Urinary bladder (tissue), 4 donors: ENCODE measurements around the gene TBCD. TPM values are rescaled to one million over a fixed set of nuclear protein-coding genes. Genes with fewer than 3 reads are reported as not detected.
"Not testable (repeated sequence)": the region's sequence is repeated elsewhere in the genome, so short reads cannot be mapped to it uniquely, and the experiment has no call there.

ENCODE experiments used
- DNase-seq: peaks from one replicate; pipeline ENCODE4 v3.0.0-alpha.2; 2015; ENCODE audit errors: extremely low spot score
- H3K27ac ChIP-seq: one replicate; pipeline ENCODE4 v1.5.1; 2013; ENCODE audit warnings: low read depth, mild to moderate bottlenecking, moderate library complexity
- H3K36me3 ChIP-seq: one replicate; pipeline ENCODE4 v1.6.1; 2013; ENCODE audit warnings: mild to moderate bottlenecking, moderate library complexity; ENCODE audit not compliant: insufficient read depth
- H3K4me1 ChIP-seq: one replicate; pipeline ENCODE4 v1.6.1; 2013; ENCODE audit warnings: mild to moderate bottlenecking, moderate library complexity; ENCODE audit not compliant: insufficient read depth
- H3K4me3 ChIP-seq: one replicate; pipeline ENCODE4 v1.5.1; 2013; ENCODE audit warnings: low read depth, low read length
- WGBS: extraction: QIAGEN DNeasy Blood & Tissue Kit; methylation state at CpG from one replicate; pipeline ENCODE4 v1.1.7; 2013; 5-methylcytosine and 5-hydroxymethylcytosine counted together
- polyA plus RNA-seq: library from polyadenylated mRNA; stranded (reverse); fragments of 200-250 nt; gene quantifications from one replicate; pipeline ENCODE4 v1.2.3, GENCODE V29; 2013
- total RNA-seq: library from RNA; depleted of rRNA; stranded (reverse); fragments of >200 nt; gene quantifications from one replicate; pipeline ENCODE4 v1.2.3, GENCODE V29; 2014
- donor health status: healthy with polysubstance abuse.
- donor health status: healthy.

Gene TBCD
- total and polyA plus RNA-seq, 2 donors: 57.9 to 77.6 TPM

- WGBS: 80% methylated on average over 42 of the region's 42 CpGs
- Histone ChIP-seq H3K4me1 (no peaks in the 10 kb centered on the region), H3K27ac (no peak overlapping the region), H3K4me3 (no peak overlapping the region), H3K36me3 (no peaks in the 10 kb centered on the region)
- DNase-seq: no peak
Measured at GRCh38 chr17:82782657-82783207, 30.9 kb downstream of the TBCD start.

- no peaks in the 10 kb centered on the region for H3K36me3 ChIP-seq
- H3K4me1 ChIP-seq: no peaks in the 10 kb centered on the region
- H3K4me3 ChIP-seq: no peak overlapping the region
- H3K27ac ChIP-seq: no peak overlapping the region
- 92% methylated on average over 18 of the region's 18 CpGs for WGBS
- DNase-seq: no peak
Measured at GRCh38 chr17:82783498-82783897, 31.6 kb downstream of the TBCD start.

GRCh38 chr17:82785581-82785980, 33.7 kb downstream of the TBCD start:
- WGBS: 97% methylated on average over 16 of the region's 16 CpGs
- not testable (repeated sequence) for H3K4me3 ChIP-seq, H3K36me3 ChIP-seq, H3K4me1 ChIP-seq, H3K27ac ChIP-seq, DNase-seq

GRCh38 chr17:82786427-82786826, 34.6 kb downstream of the TBCD start:
- Histone ChIP-seq H3K36me3 (no peaks in the 10 kb centered on the region), H3K4me1 (no peaks in the 10 kb centered on the region), H3K4me3 (no peak overlapping the region), H3K27ac (no peak overlapping the region)
- DNase-seq: no peak
- WGBS: 91% methylated on average over 10 of the region's 10 CpGs

DNA sequence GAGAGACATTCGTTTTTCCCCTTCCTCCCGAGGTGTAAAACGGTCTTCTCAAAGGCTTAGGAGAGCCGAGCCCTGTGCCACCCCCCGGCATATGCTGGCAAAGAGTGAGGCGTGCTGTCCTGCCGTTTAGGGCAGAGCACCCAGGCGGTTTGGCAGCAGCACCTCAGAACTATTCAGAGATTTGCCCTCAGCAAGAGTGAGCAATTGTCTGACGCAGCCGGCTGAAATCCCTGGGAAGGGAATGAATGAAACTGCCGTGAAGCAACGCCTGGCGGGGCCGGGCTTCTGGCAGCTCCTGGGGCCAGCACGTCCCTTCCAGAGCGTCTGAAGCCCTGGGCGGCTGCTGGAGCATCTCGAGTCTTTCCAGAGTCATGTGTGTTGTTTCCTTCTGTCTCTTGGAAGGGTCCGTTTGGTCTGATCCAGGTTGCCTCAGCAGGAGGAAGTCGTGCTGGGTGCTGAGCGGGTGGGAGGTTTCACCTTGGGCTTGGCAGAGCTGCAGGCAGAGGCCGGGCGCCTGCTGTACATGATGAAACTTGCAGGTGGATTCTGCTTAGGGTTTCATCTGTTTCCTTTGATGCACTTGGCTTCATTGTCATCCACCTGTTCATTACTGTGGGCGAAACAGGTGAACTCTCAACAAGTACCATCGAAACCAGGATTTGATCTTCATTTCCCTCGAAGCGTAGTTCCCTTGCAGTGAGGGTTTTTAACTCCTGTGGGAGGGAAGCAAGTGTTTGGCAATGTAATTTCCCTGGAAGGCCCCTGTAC, 35.4 kb downstream of the TBCD start:
- 75% methylated on average over 27 of the region's 27 CpGs for WGBS
- H3K4me1 ChIP-seq: no peaks in the 10 kb centered on the region
- H3K4me3 ChIP-seq: no peak overlapping the region
- H3K27ac ChIP-seq: no peak overlapping the region
- H3K36me3 ChIP-seq: no peaks in the 10 kb centered on the region
- no peak for DNase-seq

DNA sequence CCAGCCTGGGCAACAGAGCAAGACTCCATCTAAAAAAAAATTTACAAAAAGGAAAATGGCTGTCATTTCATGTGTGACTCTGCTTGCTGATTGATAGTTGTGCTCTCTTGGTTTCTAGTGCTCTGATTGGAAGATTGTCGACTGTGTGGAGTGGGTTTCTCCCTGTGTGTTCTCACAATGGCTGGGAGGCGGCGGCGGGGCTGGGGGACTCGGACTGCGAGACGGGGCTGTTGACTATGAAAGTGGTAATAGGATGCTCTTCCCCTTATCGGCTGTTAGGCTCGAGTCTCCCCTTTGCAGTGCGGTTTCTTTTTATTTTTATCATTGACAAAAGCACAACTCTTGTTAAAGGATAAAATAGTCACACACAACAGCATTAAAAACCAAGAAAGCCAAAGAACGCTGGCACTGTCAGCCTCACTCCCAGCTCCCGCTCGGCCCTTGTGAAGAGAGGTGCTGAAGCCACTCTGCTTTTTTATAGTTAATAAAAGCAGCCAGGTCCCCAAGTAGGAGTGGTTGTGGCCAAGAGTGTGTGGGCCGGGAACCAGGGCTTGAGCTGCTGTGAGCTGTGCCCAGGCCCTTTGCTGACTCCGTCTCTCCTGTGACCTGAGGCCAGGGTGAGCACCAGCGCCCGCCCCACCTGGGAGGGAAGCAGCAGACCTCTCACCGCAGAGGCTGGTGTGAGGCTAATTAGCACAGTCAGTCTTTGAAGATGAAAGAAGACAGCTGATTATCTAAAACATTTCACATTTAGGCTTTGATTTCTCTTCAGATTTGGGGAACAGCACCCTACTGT, 36.5 kb downstream of the TBCD start:
- no peak overlapping the region for H3K4me3 ChIP-seq
- no peak for DNase-seq
- no peaks in the 10 kb centered on the region for H3K36me3 ChIP-seq
- no peaks in the 10 kb centered on the region for H3K4me1 ChIP-seq
- 89% methylated on average over 18 of the region's 18 CpGs for WGBS
- H3K27ac ChIP-seq: no peak overlapping the region

- Histone ChIP-seq H3K36me3 (no peaks in the 10 kb centered on the region), H3K4me1 (no peaks in the 10 kb centered on the region), H3K27ac (no peak overlapping the region), H3K4me3 (no peak overlapping the region)
- 87% methylated on average over 19 of the region's 19 CpGs for WGBS
- no peak for DNase-seq
Measured at GRCh38 chr17:82789051-82789592, 37.3 kb downstream of the TBCD start.

GRCh38 chr17:82789806-82790205, 37.9 kb downstream of the TBCD start:
- Histone ChIP-seq H3K4me3 (no peak overlapping the region), H3K36me3 (no peaks in the 10 kb centered on the region), H3K4me1 (no peaks in the 10 kb centered on the region), H3K27ac (no peak overlapping the region)
- DNase-seq: no peak
- 94% methylated on average over 18 of the region's 18 CpGs for WGBS

DNA sequence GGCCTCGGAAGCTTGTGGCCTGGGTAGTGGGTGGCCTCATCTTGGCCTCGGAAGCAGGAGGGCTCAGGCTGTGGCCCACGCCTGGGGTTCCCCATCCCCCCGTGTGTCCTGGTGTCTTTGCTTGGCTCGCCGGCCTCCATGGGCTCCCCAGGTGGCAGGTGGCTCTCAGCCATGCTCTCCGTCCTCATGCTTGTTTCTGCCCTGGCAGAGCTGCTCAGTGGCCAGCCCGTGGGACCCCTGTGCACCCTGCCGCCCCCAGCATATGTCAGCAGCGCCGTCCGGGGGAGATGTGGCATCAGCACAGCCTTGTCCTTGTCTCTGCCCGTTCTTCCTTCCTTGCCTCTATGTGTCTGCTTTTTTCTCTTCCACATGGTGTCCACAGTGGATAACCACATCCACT, 38.5 kb downstream of the TBCD start:
- no peaks in the 10 kb centered on the region for H3K4me1 ChIP-seq
- no peak for DNase-seq
- 97% methylated on average over 13 of the region's 13 CpGs for WGBS
- no peak overlapping the region for H3K4me3 ChIP-seq
- no peak overlapping the region for H3K27ac ChIP-seq
- H3K36me3 ChIP-seq: no peaks in the 10 kb centered on the region

- no peak for DNase-seq
- Histone ChIP-seq H3K27ac (no peak overlapping the region), H3K4me1 (no peaks in the 10 kb centered on the region), H3K36me3 (no peaks in the 10 kb centered on the region), H3K4me3 (no peak overlapping the region)
- WGBS: 86% methylated on average over 12 of the region's 12 CpGs
Measured at GRCh38 chr17:82791532-82791931, 39.7 kb downstream of the TBCD start.

DNA sequence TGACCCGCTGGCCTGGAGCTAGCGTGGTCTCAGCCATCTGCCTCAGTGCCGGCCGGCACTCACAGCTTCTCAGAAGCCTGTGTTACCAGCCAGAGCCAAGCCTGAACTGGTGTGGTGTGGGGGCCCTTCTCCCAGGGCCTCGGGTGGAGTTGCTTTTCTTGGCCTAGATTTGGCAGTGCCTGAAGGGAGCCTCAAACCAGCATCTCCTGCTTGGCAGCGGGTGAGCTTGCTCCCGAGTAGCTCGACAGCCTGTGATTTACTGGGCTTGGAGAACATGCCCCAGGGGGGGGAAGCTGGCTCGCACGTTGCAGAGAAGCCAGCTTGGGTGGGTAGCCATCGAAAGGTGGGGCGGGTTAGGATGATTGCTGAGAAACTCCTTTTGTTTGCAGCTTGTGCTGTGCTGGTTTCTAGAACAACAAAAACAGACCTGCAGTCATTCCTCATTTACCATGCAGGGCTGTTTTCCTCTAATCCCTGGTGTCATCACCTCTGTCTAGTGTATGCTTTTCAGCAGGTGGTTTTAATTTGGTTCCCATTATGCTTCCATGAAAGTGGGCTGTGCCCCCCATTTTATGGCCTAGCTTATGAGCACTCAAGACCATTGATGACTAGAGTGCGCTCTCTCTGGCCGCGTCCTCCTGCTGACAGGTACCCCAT, 42.2 kb downstream of the TBCD start:
- Histone ChIP-seq H3K4me3 (no peak overlapping the region), H3K27ac (no peak overlapping the region), H3K36me3 (no peaks in the 10 kb centered on the region), H3K4me1 (no peaks in the 10 kb centered on the region)
- DNase-seq: no peak
- 46% methylated on average over 15 of the region's 15 CpGs for WGBS

DNA sequence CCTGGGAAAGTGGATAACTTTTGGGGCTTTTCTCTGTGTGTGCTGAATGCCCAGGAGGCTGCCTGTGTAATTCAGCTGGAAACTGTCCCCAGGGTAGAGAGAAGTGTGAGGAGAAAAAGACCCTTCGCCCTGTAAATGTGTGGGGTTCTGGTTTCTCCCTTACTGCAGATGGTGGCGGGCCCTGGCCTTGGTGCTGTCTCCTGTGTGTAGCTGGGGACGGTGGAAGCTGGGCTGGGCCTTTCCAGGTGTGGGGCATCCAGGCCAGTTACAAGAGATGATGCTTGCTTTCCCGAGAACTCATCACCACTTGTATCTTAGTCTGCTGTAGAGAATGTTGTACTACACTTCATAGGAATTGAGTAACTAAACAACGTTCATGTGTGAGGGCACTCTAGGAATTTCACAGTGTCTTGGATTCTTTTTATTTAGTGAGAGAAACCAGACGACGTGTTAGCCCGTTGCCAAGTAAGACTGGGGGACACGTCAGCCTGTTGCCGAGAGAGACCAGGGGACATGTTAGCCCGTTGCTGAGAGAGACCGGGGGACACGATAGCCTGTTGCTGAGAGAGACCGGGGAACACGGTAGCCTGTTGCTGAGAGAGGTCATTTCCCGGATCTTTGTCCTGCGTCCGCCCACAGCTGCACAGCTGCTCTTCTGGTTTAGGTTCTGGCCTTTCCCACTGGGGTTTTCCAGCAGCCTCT, 43.1 kb downstream of the TBCD start:
- no peak for DNase-seq
- H3K36me3 ChIP-seq: peaks cover 2% of the 10 kb centered on the region
- WGBS: 73% methylated on average over 18 of the region's 18 CpGs
- H3K4me3 ChIP-seq: no peak overlapping the region
- H3K27ac ChIP-seq: no peak overlapping the region
- H3K4me1 ChIP-seq: no peaks in the 10 kb centered on the region

- Histone ChIP-seq H3K4me1 (no peaks in the 10 kb centered on the region), H3K4me3 (no peak overlapping the region), H3K27ac (no peak overlapping the region), H3K36me3 (peaks cover 2% of the 10 kb centered on the region)
- WGBS: 91% methylated on average over 14 of the region's 14 CpGs
- DNase-seq: no peak
Measured at GRCh38 chr17:82795615-82796014, 43.8 kb downstream of the TBCD start.
